ENCODE measurements around the gene UGGT2. TPM values are rescaled to one million over a fixed set of nuclear protein-coding genes. Genes with fewer than 3 reads are reported as not detected.
"Not testable (repeated sequence)": the region's sequence is repeated elsewhere in the genome, so short reads cannot be mapped to it uniquely, and the experiment has no call there.

The UGGT2 gene
- total RNA-seq, 1 donor from 2014 or later, result 17.4 TPM

- TF ChIP-seq CTCF (conservative IDR thresholded peaks at IDR 0.05; ENCODE audit: low read depth, low read length), result no peak
- no peak overlapping the region for H3K4me3 ChIP-seq (ENCODE audit: low read depth, low read length)
- DNase-seq (ENCODE audit: low read depth), result no peak
Observed at GRCh38 chr13:95865080-95865615, 188.1 kb downstream of the UGGT2 start.

GRCh38 chr13:95862408-95862807, 190.8 kb downstream of the UGGT2 start:
- DNase-seq (ENCODE audit: low read depth), result no peak
- H3K4me3 ChIP-seq (ENCODE audit: low read depth, low read length), result no peak overlapping the region
- no peak for TF ChIP-seq CTCF (conservative IDR thresholded peaks at IDR 0.05; ENCODE audit: low read depth, low read length)

- TF ChIP-seq CTCF (conservative IDR thresholded peaks at IDR 0.05; ENCODE audit: low read depth, low read length), result no peak
- H3K4me3 ChIP-seq (ENCODE audit: low read depth, low read length), result no peak overlapping the region
- DNase-seq (ENCODE audit: low read depth), result no peak
Observed at GRCh38 chr13:95861296-95861695, 191.9 kb downstream of the UGGT2 start.

GRCh38 chr13:95858286-95859075, 194.7 kb downstream of the UGGT2 start:
- no peak for DNase-seq (ENCODE audit: low read depth)

GRCh38 chr13:95845656-95846055, 207.5 kb downstream of the UGGT2 start:
- not testable (repeated sequence) for H3K4me3 ChIP-seq (ENCODE audit: low read depth, low read length); DNase-seq (ENCODE audit: low read depth)

More at GRCh38 chr13:95858286-95859075, 194.7 kb downstream of the UGGT2 start:
- no peak overlapping the region for H3K4me3 ChIP-seq (ENCODE audit: low read depth, low read length)
- TF ChIP-seq CTCF (conservative IDR thresholded peaks at IDR 0.05; ENCODE audit: low read depth, low read length), result no peak

- no peak overlapping the region for H3K4me3 ChIP-seq (ENCODE audit: low read depth, low read length)
- no peak for TF ChIP-seq CTCF (conservative IDR thresholded peaks at IDR 0.05; ENCODE audit: low read depth, low read length)
- no peak for DNase-seq (ENCODE audit: low read depth)
Observed at GRCh38 chr13:95842898-95843297, 210.3 kb downstream of the UGGT2 start.

- no peak for TF ChIP-seq CTCF (conservative IDR thresholded peaks at IDR 0.05; ENCODE audit: low read depth, low read length)
- no peak overlapping the region for H3K4me3 ChIP-seq (ENCODE audit: low read depth, low read length)
- DNase-seq (ENCODE audit: low read depth), result no peak
Observed at GRCh38 chr13:95841894-95842293, 211.3 kb downstream of the UGGT2 start.
